ENCODE measurements around the gene PTP4A2. TPM values are rescaled to one million over a fixed set of nuclear protein-coding genes. Genes with fewer than 3 reads are reported as not detected.

Gene PTP4A2
- polyA plus RNA-seq, 3 donors = 227 to 501 (median 294) TPM

- no peak overlapping the region for H3K27ac ChIP-seq (ENCODE audit: low read depth in 1 of 2, low read length in 2 of 2)
- peak; percentile 28 to 47 (median 33) for DNase-seq
- H3K4me1 ChIP-seq (ENCODE audit: control insufficient read depth in 1 of 2, insufficient read depth in 2 of 2, low read length in 2 of 2) = peaks cover 43 to 47% of the 10 kb centered on the region in 2 donors
- H3K4me3 ChIP-seq (replicated peaks in 1 of 3; ENCODE audit: low read depth in 2 of 3, low read length in 3 of 3) = no peak overlapping the region
- Mint-ChIP-seq H3K4me3 (no peak overlapping the region), H3K27ac (peak overlapping the region in 4 of 7 donors; percentile 9 to 58 (median 25)), H3K36me3 (peaks cover 0 to 2% of the 10 kb centered on the region in 2 donors), H3K27me3 (ENCODE audit: low read depth in 3 of 3) (peaks cover 0 to 2% (median 0%) of the 10 kb centered on the region in 3 donors), H3K9me3 (no peaks in the 10 kb centered on the region), H3K4me1 (peaks cover 36% of the 10 kb centered on the region)
- H2AFZ ChIP-seq (ENCODE audit: insufficient read depth, low read depth, low read length, poor library complexity, severe bottlenecking) = no peak overlapping the region
- TF ChIP-seq CTCF (IDR thresholded peaks at IDR 0.05) = no peak
- H3K79me2 ChIP-seq (ENCODE audit: insufficient read depth, low read length) = no peaks in the 10 kb centered on the region
- no peaks in the 10 kb centered on the region for H3K27me3 ChIP-seq (ENCODE audit: control insufficient read depth in 2 of 2, insufficient read depth in 2 of 2, low read length in 2 of 2)
- no peak overlapping the region for H3K4me2 ChIP-seq (replicated peaks; ENCODE audit: extremely low read depth, low read length, poor library complexity, severe bottlenecking)
- no peak overlapping the region for H3K9ac ChIP-seq (ENCODE audit: insufficient read depth, low read length, poor library complexity, severe bottlenecking)
- WGBS (ENCODE audit: insufficient coverage) = 12% methylated on average over 3 of the region's 3 CpGs
- no peaks in the 10 kb centered on the region for H3K9me3 ChIP-seq (replicated peaks in 1 of 2; ENCODE audit: control insufficient read depth in 1 of 2, insufficient read depth in 1 of 2, low read length in 2 of 2)
- H4K20me1 ChIP-seq (ENCODE audit: insufficient read depth, low read length) = no peaks in the 10 kb centered on the region
- no peaks in the 10 kb centered on the region for H3K36me3 ChIP-seq (replicated peaks in 1 of 2; ENCODE audit: control insufficient read depth in 1 of 2, insufficient read depth in 2 of 2, low read length in 2 of 2)
- intact Hi-C loops (cut with micrococcal nuclease) = loop anchor here in 1 of 2 donors (5.0 kb wide), 2 partner anchors 35 to 70 kb away; no protein-coding TSS in a partner anchor
Measured at GRCh38 chr1:31886866-31887265, 51.3 kb downstream of the PTP4A2 start.

GRCh38 chr1:31885851-31886250, 52.3 kb downstream of the PTP4A2 start:
- no peaks in the 10 kb centered on the region for H3K27me3 ChIP-seq (ENCODE audit: control insufficient read depth in 2 of 2, insufficient read depth in 2 of 2, low read length in 2 of 2)
- Mint-ChIP-seq H3K9me3 (no peaks in the 10 kb centered on the region), H3K27ac (no peak overlapping the region), H3K4me3 (no peak overlapping the region), H3K27me3 (ENCODE audit: low read depth in 3 of 3) (peaks cover 0 to 2% (median 0%) of the 10 kb centered on the region in 3 donors), H3K4me1 (peaks cover 30% of the 10 kb centered on the region), H3K36me3 (peaks cover 0 to under 1% of the 10 kb centered on the region in 2 donors)
- no peaks in the 10 kb centered on the region for H3K9me3 ChIP-seq (replicated peaks in 1 of 2; ENCODE audit: control insufficient read depth in 1 of 2, insufficient read depth in 1 of 2, low read length in 2 of 2)
- no peak for DNase-seq
- H3K4me1 ChIP-seq (ENCODE audit: control insufficient read depth in 1 of 2, insufficient read depth in 2 of 2, low read length in 2 of 2) = peaks cover 37 to 42% of the 10 kb centered on the region in 2 donors
- no peak for TF ChIP-seq CTCF (IDR thresholded peaks at IDR 0.05)
- no peaks in the 10 kb centered on the region for H3K36me3 ChIP-seq (replicated peaks in 1 of 2; ENCODE audit: control insufficient read depth in 1 of 2, insufficient read depth in 2 of 2, low read length in 2 of 2)
- H3K9ac ChIP-seq (ENCODE audit: insufficient read depth, low read length, poor library complexity, severe bottlenecking) = no peak overlapping the region
- no peak overlapping the region for H3K27ac ChIP-seq (ENCODE audit: low read depth in 1 of 2, low read length in 2 of 2)
- H3K4me3 ChIP-seq (replicated peaks in 1 of 3; ENCODE audit: low read depth in 2 of 3, low read length in 3 of 3) = no peak overlapping the region
- no peaks in the 10 kb centered on the region for H4K20me1 ChIP-seq (ENCODE audit: insufficient read depth, low read length)
- H3K4me2 ChIP-seq (replicated peaks; ENCODE audit: extremely low read depth, low read length, poor library complexity, severe bottlenecking) = no peak overlapping the region
- no peaks in the 10 kb centered on the region for H3K79me2 ChIP-seq (ENCODE audit: insufficient read depth, low read length)
- intact Hi-C loops (cut with micrococcal nuclease) = loop anchor here in 1 of 2 donors (5.0 kb wide), 2 partner anchors 36 to 71 kb away; no protein-coding TSS in a partner anchor
- no CpG with 5 or more reads among the region's 2 CpGs for WGBS (ENCODE audit: insufficient coverage)
- no peak overlapping the region for H2AFZ ChIP-seq (ENCODE audit: insufficient read depth, low read depth, low read length, poor library complexity, severe bottlenecking)

Measured in CD14-positive monocyte (primary cell).